GM19395 (cell line): Measurements from ENCODE around the gene GNAQ.
"Not testable (repeated sequence)": the region's sequence is repeated elsewhere in the genome, so short reads cannot be mapped to it uniquely, and the experiment has no call there.

Source experiments
- ATAC-seq: cut with Tn5 transposase; IDR thresholded peaks from one replicate; pipeline ENCODE4 v1.9.1; 2021; ENCODE audit warnings: mild to moderate bottlenecking, moderate library complexity; ENCODE audit not compliant: unreplicated experiment

GNAQ gene

DNA sequence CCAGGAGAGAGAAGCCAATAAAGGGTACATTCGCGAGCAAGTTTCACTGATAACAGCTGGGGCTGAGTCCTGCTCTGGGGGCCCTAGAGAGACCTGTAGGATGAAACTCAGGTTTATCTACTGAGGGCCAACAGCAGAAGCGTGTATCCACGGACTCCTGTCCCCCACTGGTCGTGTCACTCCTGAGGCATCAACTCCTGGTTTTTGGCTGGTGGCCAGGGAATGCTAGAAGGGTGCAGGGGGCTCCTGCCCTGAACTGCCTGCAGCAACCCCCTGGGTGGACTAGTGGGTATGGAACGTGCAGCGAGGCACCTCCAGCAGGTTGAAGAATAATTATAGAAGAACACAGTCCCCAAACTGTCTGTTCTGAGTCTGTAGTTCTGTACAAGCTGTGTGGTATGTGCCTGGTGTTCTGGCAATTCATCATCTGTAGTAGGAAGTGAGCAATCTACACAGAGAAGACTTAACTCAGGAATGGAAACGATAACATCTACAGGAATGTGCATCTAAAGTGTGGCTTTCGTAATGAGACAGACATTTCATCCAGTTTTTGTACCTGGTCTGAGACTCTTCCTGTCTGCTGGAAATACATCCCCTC, 319.0 kb downstream of the GNAQ start:
- no peak for ATAC-seq

DNA sequence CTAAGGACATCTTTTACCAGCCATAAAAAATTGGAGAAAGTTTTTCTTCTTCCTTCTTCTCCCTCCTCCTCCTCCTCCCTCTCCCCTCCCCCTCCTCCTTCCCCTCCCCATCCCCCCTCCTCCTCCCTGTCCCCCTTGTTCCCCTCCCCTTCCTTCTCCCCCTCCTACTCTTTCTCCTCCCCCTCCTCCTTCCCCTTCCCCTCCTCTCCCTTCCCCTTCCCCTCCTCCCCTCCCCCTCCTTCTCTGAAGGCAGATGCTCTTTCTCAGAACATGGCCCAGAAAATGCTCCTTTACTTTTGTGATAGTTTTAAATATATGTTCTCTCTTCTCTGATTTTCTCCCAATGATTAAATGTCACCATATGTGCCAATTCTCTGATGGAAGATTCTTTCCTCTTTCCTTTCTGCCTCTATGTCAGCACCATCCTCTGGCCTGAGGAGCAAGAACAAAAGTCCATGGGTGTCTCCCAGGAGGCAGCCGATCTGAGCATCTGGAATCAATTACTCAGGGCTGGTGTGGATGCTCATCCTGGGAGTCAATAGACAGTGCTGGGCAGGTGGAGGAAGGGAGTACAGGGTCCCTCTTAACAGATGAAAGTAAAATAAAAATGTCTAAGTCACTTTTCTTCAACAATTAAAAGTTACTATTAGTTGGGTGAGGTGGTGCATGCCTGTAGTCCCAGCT, 320.5 kb downstream of the GNAQ start:
- ATAC-seq = no peak

DNA sequence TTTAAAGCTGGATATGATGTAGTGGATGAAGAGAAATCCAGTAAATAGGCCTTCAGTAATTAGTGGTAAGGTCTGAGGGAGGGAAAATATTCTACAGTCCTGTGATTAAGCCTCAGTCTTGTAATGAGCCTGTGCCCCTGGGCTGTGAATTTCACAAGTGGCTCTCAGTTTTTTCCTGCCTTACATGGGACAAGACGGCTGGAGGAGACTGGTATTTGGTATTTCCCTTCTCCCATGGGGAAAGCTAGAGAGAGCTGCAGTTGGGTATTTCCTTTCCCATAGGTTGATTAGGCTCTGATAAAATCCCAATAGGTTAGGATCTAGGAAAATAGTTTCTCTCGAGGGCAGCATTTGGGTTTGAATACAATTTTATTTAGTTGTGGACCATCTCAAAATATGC, 321.3 kb downstream of the GNAQ start:
- ATAC-seq = no peak

DNA sequence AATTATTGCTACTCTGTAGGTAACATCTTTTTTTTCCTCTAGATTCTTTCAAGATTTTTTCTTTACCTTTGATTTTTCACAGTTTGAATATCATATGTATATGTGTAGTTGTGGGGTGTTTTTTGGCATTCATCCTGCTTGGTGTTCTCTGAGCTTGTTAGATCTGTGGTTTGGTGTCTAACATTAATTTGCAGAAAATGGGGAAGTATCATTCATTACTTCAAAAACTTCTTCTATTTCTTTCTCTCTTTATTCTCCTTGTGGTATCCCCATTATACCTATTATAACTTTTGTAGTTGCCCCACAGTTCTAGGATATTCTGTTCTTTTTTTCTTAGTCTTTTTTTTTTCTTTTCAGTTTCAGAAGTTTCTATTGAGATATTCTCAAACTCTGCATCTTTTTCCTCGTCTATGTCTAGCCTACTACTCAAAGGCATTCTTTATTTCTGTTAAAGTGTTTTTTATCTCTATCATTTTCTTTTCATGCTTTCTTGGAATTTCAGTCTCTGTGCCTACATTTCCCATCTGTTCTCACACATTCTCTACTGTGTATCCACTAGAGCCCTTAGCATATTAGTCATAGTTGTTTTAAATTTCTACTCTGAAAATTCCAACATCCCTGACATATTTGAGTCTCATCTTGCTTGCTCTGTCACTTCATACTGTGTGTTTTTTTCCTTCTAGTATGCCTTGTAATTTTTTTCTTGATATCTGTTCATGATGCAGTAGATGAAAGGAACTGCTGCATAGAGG, 323.4 kb downstream of the GNAQ start:
- ATAC-seq = no peak

DNA sequence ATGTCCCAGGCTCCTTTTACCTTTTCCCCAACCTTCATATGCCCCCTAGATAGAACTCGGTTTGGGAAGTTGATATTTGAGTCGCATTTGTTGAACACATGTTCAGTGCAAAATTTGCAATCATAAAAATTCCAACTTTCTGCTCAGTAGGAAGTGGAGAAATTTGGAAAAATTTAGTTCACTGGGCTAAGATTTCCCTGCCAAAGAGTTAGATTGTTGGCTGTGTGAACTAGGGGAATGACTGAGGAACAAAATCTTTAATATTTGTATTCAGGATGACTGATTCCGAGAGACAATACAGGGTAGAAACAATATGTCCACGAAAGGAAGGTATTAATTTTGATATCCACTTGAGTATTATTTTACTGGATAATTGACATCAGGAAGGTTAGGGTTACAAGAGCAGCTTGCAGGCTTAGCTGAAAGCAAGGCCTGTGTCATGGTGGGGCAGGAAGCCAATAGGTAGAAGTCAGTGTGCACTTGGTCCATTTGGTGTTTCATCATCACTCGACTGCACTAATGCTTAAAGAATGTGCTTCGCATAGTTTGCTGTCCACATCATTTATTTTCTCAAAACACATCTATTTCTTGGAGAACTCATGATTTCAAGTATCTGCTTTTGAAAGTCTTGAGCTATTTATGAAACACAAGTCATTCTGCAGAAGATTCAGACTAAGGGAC, 324.1 kb downstream of the GNAQ start:
- ATAC-seq = no peak

DNA sequence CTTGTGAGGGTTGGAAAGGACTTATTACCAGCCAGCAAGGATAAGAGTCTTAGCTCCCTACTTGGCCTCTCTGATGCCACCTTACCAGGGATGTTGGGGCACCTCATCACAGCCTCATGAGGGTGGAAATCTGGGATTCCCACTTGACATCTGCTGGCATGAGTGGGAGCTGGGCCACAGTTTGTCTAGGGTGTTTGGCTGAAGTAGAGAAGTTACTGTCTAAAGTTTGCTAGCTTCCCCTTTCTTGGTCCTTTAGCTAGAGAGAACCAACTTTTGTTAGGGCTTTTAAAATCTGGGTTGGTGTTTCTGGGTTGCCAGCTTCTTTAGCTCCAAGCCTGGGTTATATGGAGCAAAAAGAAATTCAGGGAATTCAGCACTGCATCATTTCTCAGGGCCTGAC, 326.0 kb downstream of the GNAQ start:
- ATAC-seq = no peak

DNA sequence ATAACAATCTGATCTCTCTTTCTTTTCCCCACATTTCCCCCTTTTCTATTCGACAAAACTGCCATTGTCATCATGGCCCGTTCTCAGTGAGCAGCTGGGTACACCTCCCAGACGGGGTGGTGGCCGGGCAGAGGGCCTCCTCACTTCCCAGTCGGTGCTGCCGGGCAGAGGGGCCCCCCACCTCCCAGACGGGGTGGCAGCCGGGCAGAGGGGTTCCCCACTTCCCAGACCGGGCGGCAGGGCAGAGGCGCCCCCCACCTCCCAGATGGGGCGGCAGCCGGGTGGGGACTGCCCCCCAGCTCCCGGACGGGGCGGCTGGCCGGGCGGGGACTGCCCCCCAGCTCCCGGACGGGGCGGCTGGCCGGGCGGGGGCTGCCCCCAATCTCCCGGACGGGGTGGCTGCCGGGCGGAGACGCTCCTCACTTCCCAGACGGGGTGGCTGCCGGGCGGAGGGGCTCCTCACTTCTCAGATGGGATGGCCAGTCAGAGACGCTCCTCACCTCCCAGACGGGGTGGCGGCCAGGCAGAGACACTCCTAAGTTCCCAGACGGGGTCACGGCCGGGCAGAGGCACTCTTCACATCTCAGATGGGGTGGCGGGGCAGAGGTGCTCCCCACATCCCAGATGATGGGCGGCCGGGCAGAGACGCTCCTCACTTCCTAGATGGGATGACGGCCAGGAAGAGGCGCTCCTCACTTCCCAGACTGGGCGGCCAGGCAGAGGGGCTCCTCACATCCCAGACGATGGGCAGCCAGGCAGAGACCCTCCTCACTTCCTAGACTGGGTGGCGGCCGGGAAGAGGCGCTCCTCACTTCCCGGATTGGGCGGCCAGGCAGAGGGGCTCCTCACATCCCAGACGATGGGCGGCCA, 328.9 kb downstream of the GNAQ start:
- ATAC-seq = not testable (repeated sequence)

DNA sequence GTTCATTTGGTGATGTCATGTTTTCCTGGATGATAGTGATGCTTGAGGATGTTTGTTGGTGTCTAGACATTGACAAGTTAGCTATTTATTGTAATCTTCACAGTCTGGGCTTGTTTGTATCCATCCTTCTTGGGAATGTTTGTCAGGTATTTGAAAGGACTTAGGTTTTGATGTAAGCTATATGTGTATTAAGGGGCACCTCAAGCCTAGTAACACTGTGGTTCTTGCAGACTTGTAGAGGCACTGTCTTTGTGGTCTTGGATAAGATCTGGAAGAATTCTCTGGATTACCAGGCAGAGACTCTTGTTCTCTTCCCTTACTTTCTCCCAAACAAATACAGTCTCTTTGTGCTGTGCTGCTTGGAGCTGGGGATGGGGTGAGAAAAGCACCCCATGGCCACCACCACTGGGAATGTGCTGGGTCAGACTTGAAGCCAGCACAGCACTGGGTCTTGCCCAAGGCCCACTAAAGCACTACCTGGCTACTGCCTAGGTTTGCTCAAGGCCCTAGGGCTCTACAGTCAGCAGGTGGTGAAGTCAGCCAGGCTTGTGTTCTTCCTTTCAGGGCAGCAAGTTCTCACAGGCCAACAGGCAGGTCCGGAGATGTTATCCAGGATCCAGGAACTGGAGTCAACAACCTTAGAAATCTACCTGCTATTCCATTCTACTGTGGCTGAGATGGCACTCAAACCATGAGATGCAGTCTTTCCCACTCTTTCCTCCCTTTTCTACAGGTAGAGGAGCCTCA, 334.2 kb downstream of the GNAQ start:
- no peak for ATAC-seq

DNA sequence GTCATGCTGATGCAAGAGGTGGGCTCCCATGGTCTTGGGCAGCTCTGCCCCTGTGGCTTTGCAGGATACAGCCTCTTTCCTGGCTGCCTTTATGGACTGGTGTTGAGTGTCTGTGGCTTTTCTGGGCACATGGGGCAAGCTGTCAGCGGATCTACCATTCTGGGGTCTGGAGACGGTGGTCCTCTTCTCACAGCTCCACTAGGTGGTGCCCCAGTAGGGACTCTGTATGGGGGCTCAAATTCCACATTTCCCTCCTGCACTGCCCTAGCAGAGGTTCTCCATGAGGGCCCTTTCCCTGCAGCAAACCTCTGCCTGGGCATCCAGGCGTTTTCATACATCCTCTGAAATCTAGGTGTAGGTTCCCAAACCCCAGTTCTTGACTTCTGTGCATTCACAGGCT, 340.9 kb downstream of the GNAQ start:
- ATAC-seq = not testable (repeated sequence)

DNA sequence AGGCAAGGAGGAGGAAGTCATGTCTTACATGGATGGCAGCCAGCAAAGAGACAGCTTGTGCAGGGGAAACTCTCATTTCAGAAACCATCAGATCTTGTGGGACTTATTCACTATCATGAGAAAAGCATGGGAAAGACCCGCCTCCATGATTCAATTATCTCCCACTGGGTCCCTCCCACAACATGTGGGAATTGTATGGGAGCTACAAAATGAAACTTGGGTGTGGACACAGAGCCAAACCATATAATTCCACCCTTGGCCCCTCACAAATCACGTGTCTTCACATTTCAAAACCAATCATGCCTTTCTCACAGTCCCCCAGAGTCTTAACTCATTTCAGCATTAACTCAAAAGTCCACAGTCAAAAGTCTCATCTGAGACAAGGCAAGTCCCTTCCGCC, 341.5 kb downstream of the GNAQ start:
- ATAC-seq = not testable (repeated sequence)

DNA sequence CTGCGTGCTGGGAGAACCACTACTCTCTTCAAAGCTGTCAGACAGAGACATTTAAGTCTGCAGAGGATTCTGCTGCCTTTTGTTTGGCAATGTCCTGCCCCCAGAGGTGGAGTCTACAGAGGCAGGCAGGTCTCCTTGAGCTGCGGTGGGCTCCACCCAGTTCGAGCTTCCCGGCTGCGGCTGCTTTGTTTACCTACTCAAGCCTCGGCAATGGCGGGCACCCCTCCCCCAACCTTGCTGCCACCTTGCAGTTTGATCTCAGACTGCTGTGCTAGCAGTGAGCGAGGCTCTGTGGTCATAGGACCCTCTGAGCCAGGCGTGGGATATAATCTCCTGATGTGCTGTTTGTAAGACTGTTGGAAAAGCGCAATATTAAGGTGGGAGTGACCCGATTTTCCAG, 343.9 kb downstream of the GNAQ start:
- ATAC-seq = not testable (repeated sequence)

DNA sequence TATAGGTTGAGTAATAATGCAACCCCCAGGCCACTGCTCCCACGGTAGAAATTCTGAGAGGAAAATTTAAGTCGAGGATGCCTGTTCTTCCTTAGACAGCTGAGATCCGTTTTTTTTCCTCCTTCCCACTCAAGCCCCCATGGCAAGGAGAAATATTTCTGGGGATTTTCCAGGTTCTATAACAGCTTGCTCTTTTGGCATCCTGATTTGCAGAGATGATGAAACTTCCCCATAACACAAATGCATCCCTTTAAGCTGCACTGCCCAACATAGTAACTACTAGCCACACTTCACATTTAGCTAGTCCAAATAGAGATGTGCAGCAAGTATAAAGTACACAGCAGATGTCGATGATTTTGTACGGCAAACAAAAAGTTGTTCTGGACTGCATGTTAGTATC, 351.0 kb downstream of the GNAQ start:
- no peak for ATAC-seq

DNA sequence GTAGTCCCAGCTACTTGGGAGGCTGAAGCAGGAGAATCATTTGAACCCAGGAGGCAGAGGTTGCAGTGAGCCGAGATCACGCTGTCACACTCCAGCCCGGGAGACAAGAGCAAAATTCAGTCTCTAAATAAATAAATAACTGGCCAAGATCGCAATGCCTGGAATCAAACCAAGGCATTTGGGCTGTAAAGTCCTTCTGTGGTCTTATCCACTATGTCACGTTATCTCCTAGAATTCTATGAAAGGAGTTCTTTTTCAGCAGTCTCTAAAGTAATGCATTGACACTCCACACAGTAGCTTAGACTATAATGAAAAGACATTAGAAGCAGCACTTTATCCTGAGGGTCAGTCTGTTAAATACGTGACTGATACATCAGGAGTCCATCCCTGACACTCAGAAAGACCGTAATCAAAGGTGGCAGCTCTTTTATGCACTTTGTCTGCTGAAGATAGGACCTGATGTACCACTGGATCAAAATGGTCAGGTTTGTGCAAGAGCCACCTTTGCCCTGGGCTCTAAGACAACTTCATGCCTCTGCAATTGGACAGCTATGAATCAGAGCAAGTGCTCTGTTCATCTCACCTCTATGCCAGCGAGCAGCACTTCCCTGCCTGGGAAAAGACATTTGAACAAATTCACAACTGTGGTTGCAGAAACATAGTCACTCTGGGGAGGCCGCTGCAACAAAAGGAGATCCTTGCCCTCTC, 351.8 kb downstream of the GNAQ start:
- no peak for ATAC-seq

DNA sequence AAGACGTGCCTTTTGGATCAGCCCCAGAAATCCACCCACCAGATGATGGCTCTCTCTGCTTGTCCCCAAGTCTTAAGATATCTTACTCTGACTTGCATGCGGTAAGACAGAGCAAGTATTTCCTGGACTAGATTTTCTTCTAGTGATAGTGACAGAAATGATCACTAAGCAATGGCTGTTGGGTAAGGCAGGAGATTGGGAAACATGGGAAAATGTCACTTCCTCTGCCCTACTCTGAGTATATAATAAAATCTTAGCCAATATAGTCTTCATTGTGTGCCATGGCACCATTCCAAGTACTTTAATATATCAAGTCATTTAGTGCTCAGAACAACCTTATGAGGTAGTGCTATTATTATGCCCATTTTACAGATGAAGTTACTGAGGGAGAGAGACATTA, 352.5 kb downstream of the GNAQ start:
- no peak for ATAC-seq

DNA sequence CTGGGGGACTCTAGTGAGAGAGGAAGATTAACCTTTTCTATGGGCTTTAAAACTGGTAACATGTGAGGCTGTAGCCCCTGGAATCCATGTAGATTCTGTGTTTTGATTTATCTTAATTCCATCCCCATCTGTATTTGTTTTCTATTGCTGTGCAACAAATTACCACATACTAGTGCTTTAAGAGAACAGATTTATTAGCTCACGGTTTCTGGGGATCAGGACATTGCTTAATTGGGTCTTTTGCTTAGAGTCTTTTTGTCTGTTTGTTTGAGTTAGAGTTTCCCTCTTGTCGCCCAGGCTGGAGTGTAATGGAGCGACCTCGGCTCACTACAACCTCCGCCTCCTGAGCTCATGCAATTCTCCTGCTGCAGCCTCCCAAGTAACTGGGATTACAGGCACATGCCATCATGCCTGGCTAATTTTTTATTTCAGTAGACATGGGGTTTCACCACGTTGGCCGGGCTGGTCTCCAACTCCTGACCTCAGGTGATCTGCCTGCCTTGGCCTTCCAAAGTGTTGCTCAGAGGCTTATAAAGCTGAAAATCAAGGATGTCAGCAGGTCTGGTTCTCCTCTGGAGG, 353.6 kb downstream of the GNAQ start:
- no peak for ATAC-seq

DNA sequence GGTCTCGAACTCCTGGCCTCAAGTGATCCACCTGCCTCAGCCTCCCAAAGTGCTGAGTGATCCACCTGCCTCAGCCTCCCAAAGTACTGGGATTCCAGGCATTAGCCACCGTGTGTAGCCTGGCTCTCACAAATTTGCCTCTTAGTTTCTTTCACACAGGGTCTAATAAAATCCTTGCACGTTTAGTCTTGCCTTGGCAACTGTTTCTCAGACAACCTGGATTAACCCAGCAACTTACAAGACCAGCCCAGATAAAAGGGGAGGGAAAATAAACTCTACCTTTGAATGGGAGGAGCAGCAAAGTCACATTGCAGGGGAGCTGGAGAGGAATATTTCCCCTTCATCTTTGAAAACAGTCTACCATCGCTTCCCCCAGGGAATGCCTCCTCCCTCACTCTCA, 354.2 kb downstream of the GNAQ start:
- ATAC-seq = no peak

DNA sequence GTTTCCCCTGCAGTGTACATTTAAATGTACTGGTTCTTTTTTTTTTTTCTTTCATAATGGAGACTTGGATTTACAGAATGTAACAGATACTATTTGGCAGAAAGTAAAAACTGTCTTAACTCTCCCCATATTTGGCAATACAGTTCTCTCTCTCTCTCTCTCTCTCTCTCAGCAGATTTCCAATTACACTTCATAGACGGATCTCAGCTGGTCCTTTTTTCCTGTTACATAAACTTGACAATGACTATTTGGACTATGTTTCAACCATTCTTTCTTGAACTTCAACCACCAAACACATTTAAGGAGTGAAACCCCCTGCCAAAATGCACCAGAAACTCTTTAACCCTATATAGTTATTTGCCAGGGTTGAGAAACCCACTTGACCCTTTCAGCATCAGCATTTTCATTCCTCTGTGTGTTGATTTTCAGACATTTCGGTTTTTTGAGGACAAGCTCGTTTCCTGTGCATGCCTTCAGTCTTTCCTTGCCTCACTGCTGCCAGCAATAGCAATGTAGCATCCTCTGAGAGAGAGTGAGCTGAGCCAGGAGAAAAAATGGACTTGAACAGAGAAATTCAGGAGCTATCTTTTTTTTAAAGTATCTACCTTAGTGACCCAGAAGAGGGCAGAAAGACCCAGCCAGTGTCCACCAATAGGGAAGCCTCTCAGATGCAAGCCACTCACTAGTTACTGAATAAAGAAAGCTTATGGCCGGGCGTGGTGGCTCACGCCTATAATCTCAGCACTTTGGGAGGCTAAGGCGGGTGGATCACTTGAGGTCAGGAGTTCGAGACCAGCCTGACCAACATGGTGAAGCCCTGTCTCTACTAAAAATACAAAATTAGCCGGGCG, 357.4 kb downstream of the GNAQ start:
- no peak for ATAC-seq

DNA sequence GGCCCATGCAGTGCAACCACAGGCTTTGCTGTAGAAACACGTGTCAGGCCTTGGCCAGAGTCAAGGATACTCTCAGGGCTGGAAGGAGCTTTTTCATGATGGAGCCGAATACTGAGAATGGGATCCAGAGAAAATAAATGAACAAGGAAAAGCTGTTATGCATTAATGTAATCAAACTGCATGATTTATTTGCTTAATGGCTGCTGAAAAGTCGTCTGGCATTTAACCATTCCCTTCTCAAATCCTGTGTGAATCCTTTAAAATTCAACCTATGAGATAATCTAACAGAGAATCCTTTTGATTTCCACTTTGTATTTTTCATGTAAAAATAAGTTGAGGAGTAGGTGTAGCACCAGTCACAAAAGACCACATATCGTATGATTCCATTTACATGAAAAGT, 359.4 kb downstream of the GNAQ start:
- no peak for ATAC-seq
